ENCODE data around the gene PHF13. TPM values are rescaled to one million over a fixed set of nuclear protein-coding genes. Genes with fewer than 3 reads are reported as not detected.

Gene PHF13
- polyA plus RNA-seq, 1 donor from 2014 or later, result 11.0 TPM

- Histone ChIP-seq H3F3A (ENCODE audit: insufficient read depth, low read length, poor library complexity, severe bottlenecking) (no peaks in the 10 kb centered on the region), H3K4me3 (ENCODE audit: low read length) (peak overlapping the region; percentile 94), H3K9me3 (ENCODE audit: low read length) (no peaks in the 10 kb centered on the region), H3K9me2 (ENCODE audit: insufficient read depth, low read length) (no peaks in the 10 kb centered on the region), H3K9ac (ENCODE audit: low read length) (peak overlapping the region; percentile 83), H3K27me3 (ENCODE audit: insufficient read depth, low read depth, low read length) (no peaks in the 10 kb centered on the region), H4K20me1 (ENCODE audit: insufficient read depth) (no peaks in the 10 kb centered on the region), H3K36me3 (ENCODE audit: insufficient read depth, low read length) (no peaks in the 10 kb centered on the region), H3K27ac (ENCODE audit: low read length) (peak overlapping the region; percentile 39), H3K79me2 (replicated peaks; ENCODE audit: insufficient read depth, low read length) (peaks cover 17% of the 10 kb centered on the region), H2AFZ (ENCODE audit: low read depth, low read length) (peak overlapping the region; percentile 45), H3K4me2 (ENCODE audit: low read length) (peak overlapping the region; percentile 59)
- TF ChIP-seq EZH2 (IDR thresholded peaks at IDR 0.05; ENCODE audit: borderline replicate concordance, insufficient read depth, low read length, poor library complexity, severe bottlenecking) (no peak), SMC3 (conservative IDR thresholded peaks at IDR 0.05; ENCODE audit: poor library complexity) (no peak), MXI1 (conservative IDR thresholded peaks at IDR 0.05; ENCODE audit: poor library complexity, severe bottlenecking) (no peak), CTCF (IDR thresholded peaks at IDR 0.05; ENCODE audit: poor library complexity, severe bottlenecking) (no peak), EP300 (conservative IDR thresholded peaks at IDR 0.05; ENCODE audit: poor library complexity, severe bottlenecking) (no peak), POLR2AphosphoS5 (IDR thresholded peaks at IDR 0.05) (no peak), RAD21 (conservative IDR thresholded peaks at IDR 0.05) (no peak), TAF1 (IDR thresholded peaks at IDR 0.05; ENCODE audit: low read depth) (no peak)
Observed at GRCh38 chr1:6625584-6626149, 12.1 kb downstream of the PHF13 start.

GRCh38 chr1:6627031-6627430 is 13.5 kb downstream of the PHF13 start:
- H3K4me3 ChIP-seq (ENCODE audit: low read length), result no peak overlapping the region
- no peaks in the 10 kb centered on the region for H3K36me3 ChIP-seq (ENCODE audit: insufficient read depth, low read length)

More at GRCh38 chr1:6627031-6627430, 13.5 kb downstream of the PHF13 start:
- no peaks in the 10 kb centered on the region for H3K9me3 ChIP-seq (ENCODE audit: low read length)
- no peak overlapping the region for H3K27ac ChIP-seq (ENCODE audit: low read length)
- H3K79me2 ChIP-seq (replicated peaks; ENCODE audit: insufficient read depth, low read length), result peaks cover 17% of the 10 kb centered on the region
- H3K9ac ChIP-seq (ENCODE audit: low read length), result no peak overlapping the region
- no peaks in the 10 kb centered on the region for H3K27me3 ChIP-seq (ENCODE audit: insufficient read depth, low read depth, low read length)
- H2AFZ ChIP-seq (ENCODE audit: low read depth, low read length), result no peak overlapping the region
- H3F3A ChIP-seq (ENCODE audit: insufficient read depth, low read length, poor library complexity, severe bottlenecking), result no peaks in the 10 kb centered on the region
- no peaks in the 10 kb centered on the region for H3K9me2 ChIP-seq (ENCODE audit: insufficient read depth, low read length)
- no peak for TF ChIP-seq POLR2AphosphoS5 (IDR thresholded peaks at IDR 0.05)
- TF ChIP-seq SMC3 (conservative IDR thresholded peaks at IDR 0.05; ENCODE audit: poor library complexity), result no peak
- no peak for TF ChIP-seq EZH2 (IDR thresholded peaks at IDR 0.05; ENCODE audit: borderline replicate concordance, insufficient read depth, low read length, poor library complexity, severe bottlenecking)
- TF ChIP-seq CTCF (IDR thresholded peaks at IDR 0.05; ENCODE audit: poor library complexity, severe bottlenecking), result no peak
- no peak for TF ChIP-seq MXI1 (conservative IDR thresholded peaks at IDR 0.05; ENCODE audit: poor library complexity, severe bottlenecking)
- no peak for TF ChIP-seq TAF1 (IDR thresholded peaks at IDR 0.05; ENCODE audit: low read depth)
- TF ChIP-seq REST (IDR thresholded peaks at IDR 0.05; ENCODE audit: borderline replicate concordance), result no peak
- TF ChIP-seq RAD21 (conservative IDR thresholded peaks at IDR 0.05), result no peak
- no peak for TF ChIP-seq EP300 (conservative IDR thresholded peaks at IDR 0.05; ENCODE audit: poor library complexity, severe bottlenecking)
- H4K20me1 ChIP-seq (ENCODE audit: insufficient read depth), result no peaks in the 10 kb centered on the region
- no peak overlapping the region for H3K4me2 ChIP-seq (ENCODE audit: low read length)
